GM19372 (cell line): ENCODE results near the gene TMEM132A.
"Not testable (repeated sequence)": the region's sequence is repeated elsewhere in the genome, so short reads cannot be mapped to it uniquely, and the experiment has no call there.

ENCODE experiments used
- ATAC-seq: cut with Tn5 transposase; IDR thresholded peaks from one replicate; pipeline ENCODE4 v1.9.1; 2021; ENCODE audit warnings: mild to moderate bottlenecking, low read depth, moderate library complexity; ENCODE audit not compliant: unreplicated experiment

TMEM132A gene

GRCh38 chr11:60905551-60906113 is 18.6 kb upstream of the TMEM132A start:
- no peak for ATAC-seq

GRCh38 chr11:60906132-60906972 is 17.9 kb upstream of the TMEM132A start, which contains the start of gene PRPF19:
TSS of gene PRPF19 (minus strand) at chr11:60906585. CDS start at chr11:60906382, 203 bp downstream.
- peak; percentile 69 for ATAC-seq

GRCh38 chr11:60908803-60909202 is 15.5 kb upstream of the TMEM132A start:
- no peak for ATAC-seq

- ATAC-seq, result not testable (repeated sequence)
These were observed 14.5 kb upstream of the TMEM132A start for GRCh38 chr11:60909680-60910280.

DNA sequence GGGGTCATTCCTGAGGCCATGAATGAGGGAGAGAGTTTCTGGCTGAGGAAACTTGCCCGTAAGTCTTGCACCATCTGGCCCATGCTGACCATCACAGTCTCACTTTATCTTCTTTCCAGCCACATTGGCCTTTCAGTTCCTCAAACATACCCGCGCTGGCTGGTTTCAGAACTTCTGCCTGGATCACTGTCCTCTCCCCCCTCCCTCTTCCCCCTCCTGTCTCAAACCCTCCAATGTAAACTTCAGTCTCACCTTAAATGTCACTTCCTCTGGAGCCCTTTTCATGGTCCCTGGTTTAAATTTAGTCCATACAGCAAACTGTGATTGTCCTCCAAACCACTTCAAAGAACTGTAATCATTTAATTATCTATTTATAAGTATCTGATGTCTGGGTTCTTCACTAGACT is 14.0 kb upstream of the TMEM132A start:
- ATAC-seq, result peak; percentile 41

GRCh38 chr11:60910711-60911380 is 13.4 kb upstream of the TMEM132A start:
- no peak for ATAC-seq

- no peak for ATAC-seq
These were observed 11.9 kb upstream of the TMEM132A start for GRCh38 chr11:60912223-60912850.

DNA sequence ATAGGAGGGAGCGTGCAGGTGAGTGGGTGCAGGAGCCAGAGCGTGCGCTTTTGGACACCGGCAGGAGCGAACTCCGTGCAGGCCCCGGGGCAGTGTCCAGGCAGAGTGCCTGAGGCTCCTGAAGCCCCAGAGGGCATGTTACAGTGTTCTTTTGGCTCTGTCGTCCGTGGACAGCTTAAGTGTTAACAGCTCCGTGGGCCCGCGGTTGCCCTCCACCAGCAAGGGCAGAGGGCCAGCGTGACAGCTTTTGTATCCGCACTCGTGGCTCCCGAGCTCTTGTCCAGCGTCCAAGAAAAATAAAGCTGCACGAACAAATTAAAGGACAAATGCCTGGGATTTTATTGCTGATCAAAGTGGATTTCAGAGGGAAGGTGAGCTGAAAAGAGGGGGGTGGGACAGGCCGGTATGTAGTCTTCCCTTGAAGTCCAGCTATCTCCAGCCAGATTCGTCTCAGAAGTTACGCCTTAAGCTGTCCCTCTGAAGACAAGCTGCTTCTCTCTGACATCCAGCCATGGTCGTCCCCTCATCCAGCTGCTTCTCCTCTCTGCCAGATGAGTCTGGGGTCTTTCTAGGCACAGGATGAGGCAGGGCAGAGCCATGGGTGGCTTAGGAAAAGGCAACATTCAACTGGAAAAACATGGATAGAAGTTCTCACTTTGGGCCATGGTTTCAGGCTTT is 11.3 kb upstream of the TMEM132A start:
- ATAC-seq, result no peak

GRCh38 chr11:60913793-60914632 is 10.2 kb upstream of the TMEM132A start, which contains the start of gene TMEM109:
TSS of gene TMEM109 (plus strand) at chr11:60914158. CDS start at chr11:60919694, 5,536 bp downstream.
- ATAC-seq, result peak; percentile 40

- peak; percentile 0 for ATAC-seq
These were observed 9.5 kb upstream of the TMEM132A start for GRCh38 chr11:60914633-60915247.

- ATAC-seq, result peak; percentile 47
These were observed 8.9 kb upstream of the TMEM132A start for GRCh38 chr11:60915248-60915914.

DNA sequence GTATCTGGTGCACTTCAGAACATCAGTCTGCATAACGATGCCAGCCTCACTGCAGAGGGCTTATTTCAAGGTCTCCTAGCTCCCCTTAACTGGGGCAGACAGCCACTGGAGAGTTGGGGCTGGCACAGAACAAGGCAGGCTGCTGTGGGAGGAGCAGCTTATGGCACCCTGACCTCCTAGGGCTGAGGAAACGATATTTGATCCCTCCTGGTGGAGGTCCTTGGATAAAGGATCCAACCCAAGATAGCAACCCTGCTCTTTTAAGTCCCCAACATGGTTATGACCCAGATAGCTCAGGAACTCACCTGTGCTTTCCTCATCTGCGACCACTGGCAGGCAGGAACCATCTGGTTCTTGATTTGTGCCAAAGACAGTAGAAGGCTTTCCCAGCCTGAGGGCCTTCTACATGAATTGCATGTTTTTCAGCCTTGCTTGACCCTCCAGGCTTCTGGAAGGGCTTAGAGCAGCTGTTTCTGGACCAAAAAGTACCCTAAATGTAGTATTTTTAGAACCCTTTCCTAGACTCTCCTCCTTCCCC is 7.5 kb upstream of the TMEM132A start:
- ATAC-seq, result no peak

DNA sequence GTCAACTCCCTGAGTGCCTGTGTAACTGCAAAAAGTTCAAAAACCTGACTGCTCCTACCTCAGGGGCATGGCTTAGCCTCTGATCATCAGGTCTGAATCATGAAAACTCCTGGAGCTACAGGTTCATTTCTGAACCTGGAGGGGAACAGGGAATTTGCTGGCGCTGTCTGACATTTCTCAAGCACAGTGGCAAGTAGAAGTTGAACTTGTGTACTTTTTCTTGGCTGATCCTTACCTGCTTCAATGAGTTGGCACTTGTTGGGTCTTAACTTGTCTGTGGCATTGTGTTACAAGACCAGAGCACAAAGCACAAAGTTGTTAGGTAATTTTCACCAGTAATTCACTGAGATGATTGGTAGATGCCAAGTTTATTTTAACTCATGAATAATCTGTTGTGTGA is 7.0 kb upstream of the TMEM132A start:
- no peak for ATAC-seq

DNA sequence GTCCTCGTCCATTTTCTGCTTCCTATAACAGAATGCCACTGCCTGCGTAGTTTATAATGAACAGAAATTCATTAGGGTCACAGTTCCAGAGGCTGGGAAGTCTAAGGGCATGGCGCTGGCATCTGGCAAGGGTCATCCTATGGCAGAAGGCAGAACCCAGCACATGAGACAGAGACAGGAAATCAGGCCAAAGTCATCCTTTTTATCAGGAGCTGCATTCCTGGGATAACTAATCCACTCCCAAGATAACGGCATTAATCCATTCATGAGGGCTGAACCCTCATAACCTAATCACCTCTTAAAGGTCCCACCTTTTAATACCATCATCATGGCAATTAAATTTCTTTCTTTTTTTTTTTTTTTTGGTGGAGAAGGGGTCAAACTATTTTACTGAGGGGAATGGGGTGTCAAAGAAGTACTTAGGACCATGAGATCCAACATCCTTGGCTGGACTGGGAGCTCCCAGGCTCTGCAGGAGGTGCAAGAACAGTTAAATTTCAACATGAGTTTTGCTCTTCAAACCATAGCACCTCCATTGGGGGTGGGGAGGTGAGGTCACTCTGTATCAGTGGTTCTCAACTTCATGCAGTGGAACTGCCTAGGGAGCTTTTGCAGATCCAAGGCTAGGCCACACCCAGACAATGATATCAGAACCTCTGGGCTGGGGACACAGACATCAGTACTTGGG is 5.9 kb upstream of the TMEM132A start:
- no peak for ATAC-seq

GRCh38 chr11:60918939-60919265 is 5.4 kb upstream of the TMEM132A start:
- no peak for ATAC-seq

- no peak for ATAC-seq
These were observed 4.9 kb upstream of the TMEM132A start for GRCh38 chr11:60919320-60919719.

- ATAC-seq, result no peak
These were observed 4.3 kb upstream of the TMEM132A start for GRCh38 chr11:60919956-60920355.
